Neural progenitor cell (in vitro differentiated cells): ENCODE data around the gene MCCC1. TPM values are rescaled to one million over a fixed set of nuclear protein-coding genes. Genes with fewer than 3 reads are reported as not detected.
"Not testable (repeated sequence)": the region's sequence is repeated elsewhere in the genome, so short reads cannot be mapped to it uniquely, and the experiment has no call there.

Experiments used
- DNase-seq: peaks from one replicate; pipeline ENCODE4 v3.0.0-alpha.2; 2016; ENCODE audit warnings: low spot score
- H2AFZ ChIP-seq: fragments of 200-600 bp; sonication (generic); replicated peaks from 2 replicates; pipeline ENCODE4 v1.6.1; 2016; ENCODE audit warnings: antibody characterized with exemption
- H3F3A ChIP-seq: fragments of 200-600 bp; sonication (generic); 2 replicates; pipeline ENCODE4 v1.6.1; 2016; ENCODE audit warnings: antibody characterized with exemption, low read depth
- H3K27ac ChIP-seq: fragments of 200-600 bp; sonication (generic); 2 replicates; pipeline ENCODE4 v1.5.1; 2016; ENCODE audit warnings: mild to moderate bottlenecking
- H3K27me3 ChIP-seq: fragments of 200-600 bp; sonication (generic); 2 replicates; pipeline ENCODE4 v1.6.1; 2016; ENCODE audit warnings: mild to moderate bottlenecking, moderate library complexity
- H3K36me3 ChIP-seq: fragments of 200-600 bp; sonication (generic); 2 replicates; pipeline ENCODE4 v1.5.1; 2016
- H3K4me1 ChIP-seq: fragments of 200-600 bp; sonication (generic); 2 replicates; pipeline ENCODE4 v1.6.1; 2016; ENCODE audit warnings: mixed run types
- H3K4me2 ChIP-seq: fragments of 200-600 bp; sonication (generic); 2 replicates; pipeline ENCODE4 v1.6.1; 2016
- H3K4me3 ChIP-seq: fragments of 200-600 bp; sonication (generic); 2 replicates; pipeline ENCODE4 v1.5.1; 2016
- H3K79me2 ChIP-seq: fragments of 200-600 bp; sonication (generic); 2 replicates; pipeline ENCODE4 v1.6.1; 2016; ENCODE audit warnings: low read depth
- H3K9ac ChIP-seq: fragments of 200-600 bp; sonication (generic); 2 replicates; pipeline ENCODE4 v1.6.1; 2016
- H3K9me3 ChIP-seq: fragments of 200-600 bp; sonication (generic); 2 replicates; pipeline ENCODE4 v1.5.1; 2016; ENCODE audit warnings: low read depth
- H4K20me1 ChIP-seq: fragments of 200-600 bp; sonication (generic); 2 replicates; pipeline ENCODE4 v1.6.1; 2016; ENCODE audit warnings: low read depth
- H3K27ac Mint-ChIP-seq: 3 replicates; pipeline ENCODE4 v1.8.0; 2021; ENCODE audit warnings: mixed read lengths
- H3K27me3 Mint-ChIP-seq: 2 replicates; pipeline ENCODE4 v1.8.0; 2022; ENCODE audit warnings: low read depth, mild to moderate bottlenecking, inconsistent platforms, moderate library complexity, mixed read lengths; ENCODE audit not compliant: insufficient read depth
- H3K36me3 Mint-ChIP-seq: 3 replicates; pipeline ENCODE4 v1.8.0; 2021; ENCODE audit warnings: mixed read lengths
- H3K4me1 Mint-ChIP-seq: 3 replicates; pipeline ENCODE4 v1.8.0; 2021; ENCODE audit warnings: mixed read lengths
- H3K4me3 Mint-ChIP-seq: 3 replicates; pipeline ENCODE4 v1.8.0; 2021; ENCODE audit warnings: mild to moderate bottlenecking, moderate library complexity, mixed read lengths
- H3K9me3 Mint-ChIP-seq: 3 replicates; pipeline ENCODE4 v1.8.0; 2020; ENCODE audit warnings: mixed read lengths
- CTCF ChIP-seq: fragments of 200-600 bp; sonication (generic); IDR thresholded peaks from 2 replicates; pipeline ENCODE4 v1.5.1; 2017; ENCODE audit warnings: antibody characterized with exemption, mild to moderate bottlenecking
- EZH2 ChIP-seq: fragments of 200-600 bp; sonication (generic); IDR thresholded peaks from 2 replicates; pipeline ENCODE4 v1.6.1; 2017; ENCODE audit warnings: antibody characterized with exemption, mild to moderate bottlenecking, moderate library complexity
- EZH2phosphoT487 ChIP-seq: fragments of 200-600 bp; sonication (generic); IDR thresholded peaks from 2 replicates; pipeline ENCODE4 v1.6.1; 2017; ENCODE audit warnings: antibody characterized with exemption
- total RNA-seq: library from RNA; depleted of rRNA; stranded (reverse); fragments of >200 nt; gene quantifications from 2 replicates; pipeline ENCODE4 v1.2.3, GENCODE V29; 2015; ENCODE audit warnings: low replicate concordance

MCCC1 gene
- total RNA-seq, 1 donor from 2014 or later = 34.9 TPM

- Mint-ChIP-seq H3K9me3 (peaks cover 4% of the 10 kb centered on the region), H3K27me3 (no peaks in the 10 kb centered on the region), H3K36me3 (peaks cover 15% of the 10 kb centered on the region), H3K4me1 (no peaks in the 10 kb centered on the region), H3K27ac (no peak overlapping the region), H3K4me3 (no peak overlapping the region)
- no peaks in the 10 kb centered on the region for H3K27me3 ChIP-seq
- no peak for DNase-seq
- H3K27ac ChIP-seq = no peak overlapping the region
- H4K20me1 ChIP-seq = no peaks in the 10 kb centered on the region
- H3K9me3 ChIP-seq = peaks cover 3% of the 10 kb centered on the region
- H3K4me3 ChIP-seq = no peak overlapping the region
- H3K4me2 ChIP-seq = no peak overlapping the region
- no peak overlapping the region for H3K9ac ChIP-seq
- no peaks in the 10 kb centered on the region for H3F3A ChIP-seq
- H2AFZ ChIP-seq = no peak overlapping the region
- peaks cover 11% of the 10 kb centered on the region for H3K36me3 ChIP-seq
- TF ChIP-seq EZH2phosphoT487 (no peak), EZH2 (no peak), CTCF (no peak)
- no peaks in the 10 kb centered on the region for H3K79me2 ChIP-seq
- H3K4me1 ChIP-seq = no peaks in the 10 kb centered on the region
These were observed 28.4 kb downstream of the MCCC1 start for GRCh38 chr3:183070892-183071291.

- Histone ChIP-seq H3K4me3 (no peak overlapping the region), H3K4me2 (no peak overlapping the region), H3K79me2 (no peaks in the 10 kb centered on the region), H3K27ac (no peak overlapping the region), H3K27me3 (no peaks in the 10 kb centered on the region), H3F3A (no peaks in the 10 kb centered on the region), H3K9me3 (peaks cover 3% of the 10 kb centered on the region), H2AFZ (no peak overlapping the region), H3K36me3 (peaks cover 8% of the 10 kb centered on the region), H3K9ac (no peak overlapping the region), H3K4me1 (no peaks in the 10 kb centered on the region), H4K20me1 (no peaks in the 10 kb centered on the region)
- Mint-ChIP-seq H3K4me1 (no peaks in the 10 kb centered on the region), H3K36me3 (peaks cover 19% of the 10 kb centered on the region), H3K4me3 (no peak overlapping the region), H3K9me3 (peaks cover 9% of the 10 kb centered on the region), H3K27ac (no peak overlapping the region), H3K27me3 (no peaks in the 10 kb centered on the region)
- no peak for DNase-seq
- TF ChIP-seq EZH2 (no peak), CTCF (no peak), EZH2phosphoT487 (no peak)
These were observed 30.2 kb downstream of the MCCC1 start for GRCh38 chr3:183069086-183069485.

- H4K20me1 ChIP-seq, H3K27ac ChIP-seq, H3K4me1 ChIP-seq, H3K36me3 ChIP-seq, H3K4me3 Mint-ChIP-seq, H3K4me1 Mint-ChIP-seq, H2AFZ ChIP-seq, H3K4me3 ChIP-seq, H3F3A ChIP-seq, H3K9me3 ChIP-seq, H3K27me3 Mint-ChIP-seq, H3K4me2 ChIP-seq, H3K79me2 ChIP-seq, H3K27ac Mint-ChIP-seq, H3K27me3 ChIP-seq, DNase-seq, H3K9ac ChIP-seq: not testable (repeated sequence)
- H3K36me3 Mint-ChIP-seq = peaks cover 26% of the 10 kb centered on the region
- peaks cover 11% of the 10 kb centered on the region for H3K9me3 Mint-ChIP-seq
These were observed 32.4 kb downstream of the MCCC1 start for GRCh38 chr3:183066891-183067290.

GRCh38 chr3:183064475-183064874 lies 34.8 kb downstream of the MCCC1 start:
- H3K27ac Mint-ChIP-seq = no peak overlapping the region
- no peaks in the 10 kb centered on the region for H3K4me1 Mint-ChIP-seq

More at GRCh38 chr3:183064475-183064874, 34.8 kb downstream of the MCCC1 start:
- H3K4me1 ChIP-seq = no peaks in the 10 kb centered on the region
- no peak for DNase-seq
- no peaks in the 10 kb centered on the region for H3F3A ChIP-seq
- no peaks in the 10 kb centered on the region for H4K20me1 ChIP-seq
- peaks cover 3% of the 10 kb centered on the region for H3K9me3 ChIP-seq
- H3K27ac ChIP-seq = no peak overlapping the region
- Mint-ChIP-seq H3K9me3 (peaks cover 11% of the 10 kb centered on the region), H3K4me3 (no peak overlapping the region), H3K36me3 (peaks cover 21% of the 10 kb centered on the region), H3K27me3 (peaks cover 3% of the 10 kb centered on the region)
- no peaks in the 10 kb centered on the region for H3K79me2 ChIP-seq
- no peak overlapping the region for H3K4me3 ChIP-seq
- no peak for TF ChIP-seq CTCF
- TF ChIP-seq EZH2 = no peak
- TF ChIP-seq EZH2phosphoT487 = no peak
- H3K9ac ChIP-seq = no peak overlapping the region
- H3K36me3 ChIP-seq = peaks cover 3% of the 10 kb centered on the region
- no peaks in the 10 kb centered on the region for H3K27me3 ChIP-seq
- no peak overlapping the region for H2AFZ ChIP-seq
- H3K4me2 ChIP-seq = no peak overlapping the region
